Thymus (tissue), 11 donors: Measurements from ENCODE around the gene DDIAS. TPM values are rescaled to one million over a fixed set of nuclear protein-coding genes. Genes with fewer than 3 reads are reported as not detected.

ENCODE experiments used
- DNase-seq, 9 donors: peaks; one replicate each; pipeline ENCODE4 v3.0.0-alpha.2; 2013; ENCODE audit warnings: low spot score in 9 of 9, low read depth in 6 of 9, missing footprints in 1 of 9
- H3K27ac ChIP-seq, 2 donors: one replicate each; pipeline ENCODE4 v1.5.1; 2013; ENCODE audit warnings: control low read depth in 1 of 2, low read depth in 1 of 2, low read length in 1 of 2, mild to moderate bottlenecking in 1 of 2, moderate library complexity in 1 of 2
- H3K27me3 ChIP-seq, 2 donors: one replicate each; pipeline ENCODE4 v1.5.1; 2013; ENCODE audit warnings: low read length in 1 of 2; ENCODE audit not compliant: control insufficient read depth in 2 of 2, insufficient read depth in 1 of 2
- H3K36me3 ChIP-seq, 2 donors: one replicate each; pipeline ENCODE4 v1.5.1; 2013; ENCODE audit warnings: low read length in 1 of 2, mild to moderate bottlenecking in 1 of 2, moderate library complexity in 1 of 2; ENCODE audit not compliant: control insufficient read depth in 2 of 2, insufficient read depth in 2 of 2
- H3K4me1 ChIP-seq, 2 donors: one replicate each; pipeline ENCODE4 v1.5.1; 2013; ENCODE audit warnings: low read length in 2 of 2; ENCODE audit not compliant: control insufficient read depth in 2 of 2, insufficient read depth in 2 of 2
- H3K4me3 ChIP-seq, 2 donors: one replicate each; pipeline ENCODE4 v1.5.1; 2013; ENCODE audit warnings: low read length in 2 of 2, control low read depth in 1 of 2, mild to moderate bottlenecking in 1 of 2
- H3K9me3 ChIP-seq, 2 donors: one replicate each; pipeline ENCODE4 v1.5.1; 2013; ENCODE audit warnings: low read length in 1 of 2, mild to moderate bottlenecking in 1 of 2; ENCODE audit not compliant: control insufficient read depth in 2 of 2, insufficient read depth in 1 of 2
- WGBS: extraction: QIAGEN DNeasy Blood & Tissue Kit; methylation state at CpG from one replicate; pipeline ENCODE4 v1.1.7; 2013; 5-methylcytosine and 5-hydroxymethylcytosine counted together
- polyA plus RNA-seq: library from polyadenylated mRNA; stranded (reverse); fragments of 200-250 nt; gene quantifications from one replicate; pipeline ENCODE4 v1.2.3, GENCODE V29; 2013
- total RNA-seq: library from RNA; stranded (reverse); fragments of 120-200 nt; gene quantifications from one replicate; pipeline ENCODE4 v1.2.4, GENCODE V29; 2013
- donor health status: healthy.

The DDIAS gene
- total and polyA plus RNA-seq, 2 donors: 2.3 to 8.1 TPM

GRCh38 chr11:82978422-82979099, 77.0 kb downstream of the DDIAS start:
- H3K36me3 ChIP-seq: peaks cover 0 to 3% of the 10 kb centered on the region in 2 donors
- WGBS: 91% methylated on average over 6 of the region's 6 CpGs
- H3K27me3 ChIP-seq: no peaks in the 10 kb centered on the region

GRCh38 chr11:82979824-82980223, 78.3 kb downstream of the DDIAS start:
- H3K27me3 ChIP-seq: no peaks in the 10 kb centered on the region
- no peak overlapping the region for H3K27ac ChIP-seq
- H3K9me3 ChIP-seq: no peaks in the 10 kb centered on the region
- H3K4me3 ChIP-seq: no peak overlapping the region
- H3K36me3 ChIP-seq: peaks cover 0 to 3% of the 10 kb centered on the region in 2 donors
- H3K4me1 ChIP-seq: no peaks in the 10 kb centered on the region
- no peak for DNase-seq

More at GRCh38 chr11:82978422-82979099, 77.0 kb downstream of the DDIAS start:
- Histone ChIP-seq H3K4me3 (no peak overlapping the region), H3K27ac (no peak overlapping the region), H3K4me1 (no peaks in the 10 kb centered on the region), H3K9me3 (no peaks in the 10 kb centered on the region)
- DNase-seq: no peak

GRCh38 chr11:82980292-82980691, 78.8 kb downstream of the DDIAS start:
- Histone ChIP-seq H3K4me3 (no peak overlapping the region), H3K27me3 (no peaks in the 10 kb centered on the region), H3K9me3 (no peaks in the 10 kb centered on the region), H3K4me1 (no peaks in the 10 kb centered on the region), H3K27ac (no peak overlapping the region), H3K36me3 (peaks cover 0 to 3% of the 10 kb centered on the region in 2 donors)
- no peak for DNase-seq

GRCh38 chr11:82980947-82981346, 79.4 kb downstream of the DDIAS start:
- H3K4me3 ChIP-seq: no peak overlapping the region
- H3K27ac ChIP-seq: no peak overlapping the region
- H3K27me3 ChIP-seq: no peaks in the 10 kb centered on the region
- WGBS: 92% methylated on average over 4 of the region's 4 CpGs
- no peak for DNase-seq
- H3K4me1 ChIP-seq: no peaks in the 10 kb centered on the region
- no peaks in the 10 kb centered on the region for H3K9me3 ChIP-seq
- H3K36me3 ChIP-seq: peaks cover 0 to 3% of the 10 kb centered on the region in 2 donors

GRCh38 chr11:82981852-82982251, 80.3 kb downstream of the DDIAS start:
- Histone ChIP-seq H3K27me3 (no peaks in the 10 kb centered on the region), H3K4me1 (no peaks in the 10 kb centered on the region), H3K27ac (no peak overlapping the region), H3K36me3 (peaks cover 0 to 3% of the 10 kb centered on the region in 2 donors), H3K9me3 (no peaks in the 10 kb centered on the region), H3K4me3 (no peak overlapping the region)
- no peak for DNase-seq
- 94% methylated on average over 6 of the region's 6 CpGs for WGBS

Other genes with a start within 250 kb of the DDIAS start
- gene FAM181B, start 167.9 kb upstream of the DDIAS start, total RNA-seq: 0.24 TPM
- gene FAM181B, start 167.9 kb upstream of the DDIAS start, polyA plus RNA-seq: 0.18 TPM
- gene PRCP, start 1.3 kb upstream of the DDIAS start, total RNA-seq: 51.7 TPM
- 38.4 TPM for gene PRCP, start 1.3 kb upstream of the DDIAS start, polyA plus RNA-seq
- 4.5 TPM for gene RAB30, start 170.2 kb downstream of the DDIAS start, total RNA-seq
- 7.5 TPM for gene RAB30, start 170.2 kb downstream of the DDIAS start, polyA plus RNA-seq